Neutrophil (primary cell): ENCODE data around the gene RAB43.

Source experiments
- H3K27ac ChIP-seq: fragments of 200-600 bp; sonication (generic); 2 replicates; pipeline ENCODE4 v1.5.1; 2016; ENCODE audit warnings: mild to moderate bottlenecking, moderate library complexity
- H3K27me3 ChIP-seq: fragments of 200-600 bp; sonication (generic); 2 replicates; pipeline ENCODE4 v1.6.0; 2016; ENCODE audit warnings: mild to moderate bottlenecking
- H3K36me3 ChIP-seq: fragments of 200-600 bp; sonication (generic); 2 replicates; pipeline ENCODE4 v1.5.1; 2017
- H3K4me1 ChIP-seq, 2 experiments: fragments of 200-600 bp in 1 of 2; sonication (generic) in 1 of 2; 1 replicate in 1 of 2; 2 replicates in 1 of 2; pipeline versions ENCODE4 v1.5.1 to v1.6.1; 2013 to 2016; ENCODE audit warnings: low read depth in 1 of 2, low read length in 1 of 2, mild to moderate bottlenecking in 1 of 2, moderate library complexity in 1 of 2; ENCODE audit not compliant: control insufficient read depth in 1 of 2, insufficient read depth in 1 of 2
- H3K4me3 ChIP-seq, 2 experiments: fragments of 200-600 bp in 1 of 2; sonication (generic) in 1 of 2; 1 replicate in 1 of 2; 2 replicates in 1 of 2; pipeline ENCODE4 v1.5.1; 2013 to 2016; ENCODE audit warnings: low read depth in 1 of 2, low read length in 1 of 2, mild to moderate bottlenecking in 1 of 2, moderate library complexity in 1 of 2
- H3K9me3 ChIP-seq: fragments of 200-600 bp; sonication (generic); 2 replicates; pipeline ENCODE4 v1.5.1; 2016
- TF ChIP-seq, protein P1 (sequence below): fragments of 200-600 bp; sonication (generic); IDR thresholded peaks from 2 replicates; pipeline ENCODE4 v1.5.1; 2016; ENCODE audit warnings: antibody characterized with exemption

RAB43 gene

DNA sequence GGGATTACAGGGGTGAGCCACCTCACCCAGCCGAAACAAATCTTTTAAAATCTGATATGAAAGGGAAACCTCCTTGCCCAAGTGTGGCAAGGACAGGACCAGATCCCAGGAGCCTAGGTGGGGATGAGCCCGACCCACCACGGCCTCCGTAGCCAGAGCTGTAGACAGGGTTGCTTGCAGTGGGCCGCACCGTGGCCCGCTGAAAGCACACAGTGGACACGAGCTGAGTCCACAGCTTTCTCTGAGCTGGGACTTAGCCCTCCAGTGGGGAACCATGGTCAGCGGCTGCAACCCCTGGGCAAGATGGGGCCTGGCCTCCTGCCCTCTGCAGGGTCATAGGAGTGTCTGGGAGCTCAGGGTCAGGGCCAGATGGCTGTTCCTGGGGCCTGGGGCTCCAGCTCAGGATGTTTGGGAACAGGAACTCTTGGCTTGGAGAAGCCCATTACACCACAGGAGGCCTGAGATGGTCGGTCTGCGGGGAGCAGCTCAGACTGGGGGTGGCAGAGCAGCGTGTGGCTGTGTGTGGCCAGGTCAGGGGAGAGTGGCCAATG lies 36.4 kb downstream of the RAB43 start:
- H3K4me3 ChIP-seq: no peak overlapping the region
- no peaks in the 10 kb centered on the region for H3K27me3 ChIP-seq
- no peak overlapping the region for H3K27ac ChIP-seq
- no peaks in the 10 kb centered on the region for H3K9me3 ChIP-seq
- TF ChIP-seq, protein P1, sequence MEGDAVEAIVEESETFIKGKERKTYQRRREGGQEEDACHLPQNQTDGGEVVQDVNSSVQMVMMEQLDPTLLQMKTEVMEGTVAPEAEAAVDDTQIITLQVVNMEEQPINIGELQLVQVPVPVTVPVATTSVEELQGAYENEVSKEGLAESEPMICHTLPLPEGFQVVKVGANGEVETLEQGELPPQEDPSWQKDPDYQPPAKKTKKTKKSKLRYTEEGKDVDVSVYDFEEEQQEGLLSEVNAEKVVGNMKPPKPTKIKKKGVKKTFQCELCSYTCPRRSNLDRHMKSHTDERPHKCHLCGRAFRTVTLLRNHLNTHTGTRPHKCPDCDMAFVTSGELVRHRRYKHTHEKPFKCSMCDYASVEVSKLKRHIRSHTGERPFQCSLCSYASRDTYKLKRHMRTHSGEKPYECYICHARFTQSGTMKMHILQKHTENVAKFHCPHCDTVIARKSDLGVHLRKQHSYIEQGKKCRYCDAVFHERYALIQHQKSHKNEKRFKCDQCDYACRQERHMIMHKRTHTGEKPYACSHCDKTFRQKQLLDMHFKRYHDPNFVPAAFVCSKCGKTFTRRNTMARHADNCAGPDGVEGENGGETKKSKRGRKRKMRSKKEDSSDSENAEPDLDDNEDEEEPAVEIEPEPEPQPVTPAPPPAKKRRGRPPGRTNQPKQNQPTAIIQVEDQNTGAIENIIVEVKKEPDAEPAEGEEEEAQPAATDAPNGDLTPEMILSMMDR: no peak
- peaks cover 5% of the 10 kb centered on the region for H3K36me3 ChIP-seq
- H3K4me1 ChIP-seq: peaks cover 0 to 3% of the 10 kb centered on the region in 2 experiments

DNA sequence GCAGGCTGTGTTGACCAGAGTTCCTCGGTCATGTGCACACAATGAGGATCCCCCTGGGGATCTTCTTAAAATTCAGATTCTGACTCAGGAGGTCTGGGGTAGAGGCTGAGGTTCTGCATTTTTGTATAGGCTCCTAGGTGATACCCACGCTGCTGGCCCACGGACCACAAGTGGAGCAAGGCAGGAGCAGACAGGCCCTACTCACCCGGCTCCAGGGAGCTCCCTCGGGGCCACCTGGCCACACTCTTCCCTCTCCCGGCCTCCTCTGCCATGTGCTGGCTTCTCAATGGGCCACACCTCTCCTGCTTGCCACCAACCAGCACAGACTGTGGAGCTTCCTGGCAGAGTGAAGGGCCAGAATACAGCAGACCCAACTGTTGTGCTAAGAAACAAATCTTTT lies 37.1 kb downstream of the RAB43 start:
- Histone ChIP-seq H3K27ac (no peak overlapping the region), H3K4me3 (no peak overlapping the region), H3K36me3 (peaks cover 5% of the 10 kb centered on the region), H3K4me1 (peaks cover 0 to 3% of the 10 kb centered on the region in 2 experiments), H3K27me3 (no peaks in the 10 kb centered on the region), H3K9me3 (no peaks in the 10 kb centered on the region)
- TF ChIP-seq, protein P1: no peak

GRCh38 chr3:129082026-129082425 lies 39.6 kb downstream of the RAB43 start:
- TF ChIP-seq, protein P1: no peak
- no peak overlapping the region for H3K27ac ChIP-seq

DNA sequence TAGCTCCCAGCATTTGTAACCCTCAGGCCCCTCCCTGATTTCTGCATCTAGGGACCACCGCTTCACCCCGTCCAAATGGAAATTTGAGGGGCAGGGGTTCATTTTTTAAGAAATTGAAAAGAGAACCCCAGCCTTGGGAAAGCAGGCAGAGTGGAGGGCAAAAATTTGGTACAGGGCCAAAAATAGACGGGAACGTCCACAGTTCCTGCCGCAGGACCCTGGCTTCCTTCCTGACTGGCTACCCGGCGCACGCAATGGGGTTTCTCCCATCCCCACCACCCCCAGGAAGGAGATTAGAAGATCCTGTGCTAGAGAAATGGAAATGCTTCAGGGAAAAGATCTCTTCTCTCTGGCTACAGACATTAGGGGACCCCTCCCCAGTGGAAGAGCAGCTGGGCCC lies 40.1 kb downstream of the RAB43 start:
- Histone ChIP-seq H3K4me3 (no peak overlapping the region), H3K27ac (no peak overlapping the region), H3K4me1 (peaks cover 0 to 3% of the 10 kb centered on the region in 2 experiments), H3K9me3 (no peaks in the 10 kb centered on the region), H3K27me3 (no peaks in the 10 kb centered on the region), H3K36me3 (no peaks in the 10 kb centered on the region)
- TF ChIP-seq, protein P1: no peak

More at GRCh38 chr3:129082026-129082425, 39.6 kb downstream of the RAB43 start:
- H3K36me3 ChIP-seq: peaks cover 2% of the 10 kb centered on the region
- H3K4me3 ChIP-seq: no peak overlapping the region
- peaks cover 0 to 3% of the 10 kb centered on the region in 2 experiments for H3K4me1 ChIP-seq
- no peaks in the 10 kb centered on the region for H3K9me3 ChIP-seq
- H3K27me3 ChIP-seq: no peaks in the 10 kb centered on the region

- no peaks in the 10 kb centered on the region for H3K36me3 ChIP-seq
- no peak overlapping the region for H3K4me3 ChIP-seq
- no peaks in the 10 kb centered on the region for H3K9me3 ChIP-seq
- TF ChIP-seq, protein P1: no peak
- H3K27ac ChIP-seq: no peak overlapping the region
- H3K4me1 ChIP-seq: peaks cover 0 to 3% of the 10 kb centered on the region in 2 experiments
- no peaks in the 10 kb centered on the region for H3K27me3 ChIP-seq
Measured at GRCh38 chr3:129078510-129078909, 43.1 kb downstream of the RAB43 start.
